LNCaP clone FGC (cell line): Measurements from ENCODE around the gene NCS1.

Source experiments
- DNase-seq: peaks from one replicate; pipeline ENCODE4 v3.0.0-alpha.2; 2011; ENCODE audit warnings: low read depth
- H3K4me3 ChIP-seq: 2 replicates; pipeline ENCODE4 v1.5.1; 2011; ENCODE audit warnings: mild to moderate bottlenecking, low read depth, low read length, control low read depth
- TF ChIP-seq, protein P1 (sequence below): IDR thresholded peaks from 2 replicates; pipeline ENCODE4 v1.5.1; 2012; ENCODE audit warnings: mild to moderate bottlenecking; ENCODE audit not compliant: control insufficient read depth, insufficient read depth; ENCODE audit errors: extremely low read depth

The NCS1 gene

GRCh38 chr9:130235558-130236435 is 63.6 kb downstream of the NCS1 start:
- DNase-seq = no peak
- no peak overlapping the region for H3K4me3 ChIP-seq
- TF ChIP-seq, protein P1, sequence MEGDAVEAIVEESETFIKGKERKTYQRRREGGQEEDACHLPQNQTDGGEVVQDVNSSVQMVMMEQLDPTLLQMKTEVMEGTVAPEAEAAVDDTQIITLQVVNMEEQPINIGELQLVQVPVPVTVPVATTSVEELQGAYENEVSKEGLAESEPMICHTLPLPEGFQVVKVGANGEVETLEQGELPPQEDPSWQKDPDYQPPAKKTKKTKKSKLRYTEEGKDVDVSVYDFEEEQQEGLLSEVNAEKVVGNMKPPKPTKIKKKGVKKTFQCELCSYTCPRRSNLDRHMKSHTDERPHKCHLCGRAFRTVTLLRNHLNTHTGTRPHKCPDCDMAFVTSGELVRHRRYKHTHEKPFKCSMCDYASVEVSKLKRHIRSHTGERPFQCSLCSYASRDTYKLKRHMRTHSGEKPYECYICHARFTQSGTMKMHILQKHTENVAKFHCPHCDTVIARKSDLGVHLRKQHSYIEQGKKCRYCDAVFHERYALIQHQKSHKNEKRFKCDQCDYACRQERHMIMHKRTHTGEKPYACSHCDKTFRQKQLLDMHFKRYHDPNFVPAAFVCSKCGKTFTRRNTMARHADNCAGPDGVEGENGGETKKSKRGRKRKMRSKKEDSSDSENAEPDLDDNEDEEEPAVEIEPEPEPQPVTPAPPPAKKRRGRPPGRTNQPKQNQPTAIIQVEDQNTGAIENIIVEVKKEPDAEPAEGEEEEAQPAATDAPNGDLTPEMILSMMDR = peak; percentile 91

DNA sequence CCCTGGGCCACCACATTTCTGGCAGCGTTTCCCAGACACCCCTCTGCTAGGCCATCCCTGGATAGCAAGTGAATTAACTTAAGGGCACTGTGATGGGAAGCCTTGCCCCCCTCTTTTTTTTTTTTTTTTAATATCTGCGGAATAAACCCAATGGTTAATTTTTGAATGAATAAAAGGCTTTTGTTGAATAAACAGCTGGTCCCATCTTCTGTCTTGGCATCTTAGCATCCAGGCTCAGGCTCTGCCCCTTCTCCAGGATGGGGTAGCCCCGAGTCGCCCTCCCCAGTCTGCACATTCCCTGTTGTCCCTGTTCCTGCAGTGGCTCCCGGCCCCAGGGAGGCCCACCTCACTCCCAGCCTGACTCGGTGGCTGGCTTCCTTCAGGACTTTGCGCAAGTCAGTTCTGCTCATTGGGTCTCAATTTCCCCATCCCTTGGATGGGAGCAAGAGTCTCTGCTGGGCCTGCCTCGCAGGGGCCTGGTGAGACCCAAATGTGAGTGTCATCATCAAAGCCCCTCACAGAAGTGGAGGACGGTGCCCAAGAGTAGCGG is 64.3 kb downstream of the NCS1 start:
- TF ChIP-seq, protein P1 = no peak
- H3K4me3 ChIP-seq = no peak overlapping the region
- no peak for DNase-seq

- no peak for DNase-seq
- TF ChIP-seq, protein P1 = no peak
- no peak overlapping the region for H3K4me3 ChIP-seq
These were observed 64.9 kb downstream of the NCS1 start for GRCh38 chr9:130237076-130237475.

GRCh38 chr9:130237763-130238524 is 65.7 kb downstream of the NCS1 start:
- TF ChIP-seq, protein P1 = no peak
- no peak overlapping the region for H3K4me3 ChIP-seq
- DNase-seq = no peak

DNA sequence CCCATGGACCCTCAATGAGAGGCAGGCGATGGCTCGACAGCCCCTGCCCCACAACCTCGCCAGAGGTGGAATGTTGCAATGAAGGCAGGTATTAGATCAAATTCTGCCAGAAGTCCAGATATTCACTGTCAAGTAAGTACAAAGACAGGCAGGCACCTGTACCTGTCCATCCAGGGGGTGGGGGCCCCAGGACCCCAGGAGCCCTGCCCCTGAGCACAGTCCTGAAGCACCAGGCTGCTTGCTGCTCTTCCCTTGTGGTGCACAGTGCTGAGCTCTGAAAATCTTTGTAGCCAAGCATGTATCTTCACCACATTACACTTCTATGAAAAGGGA is 67.1 kb downstream of the NCS1 start:
- no peak overlapping the region for H3K4me3 ChIP-seq
- DNase-seq = no peak
- TF ChIP-seq, protein P1 = no peak

- no peak for DNase-seq
- H3K4me3 ChIP-seq = no peak overlapping the region
- TF ChIP-seq, protein P1 = no peak
These were observed 67.6 kb downstream of the NCS1 start for GRCh38 chr9:130239741-130240241.
